ENCODE results near the gene RPL13A.

GRCh38 chr19:49518033-49518432, 30.6 kb downstream of the RPL13A start:
- TF ChIP-seq POLR2A (IDR thresholded peaks at IDR 0.05) (no peak), CTCF (IDR thresholded peaks at IDR 0.05) (no peak)

Measured in suprapubic skin (tissue), 3 donors.